Measurements from ENCODE around the gene LRRC31. TPM values are rescaled to one million over a fixed set of nuclear protein-coding genes. Genes with fewer than 3 reads are reported as not detected.

LRRC31 gene
- total RNA-seq, 3 donors from 2014 or later: 16.5 to 63.8 (median 42.6) TPM

DNA sequence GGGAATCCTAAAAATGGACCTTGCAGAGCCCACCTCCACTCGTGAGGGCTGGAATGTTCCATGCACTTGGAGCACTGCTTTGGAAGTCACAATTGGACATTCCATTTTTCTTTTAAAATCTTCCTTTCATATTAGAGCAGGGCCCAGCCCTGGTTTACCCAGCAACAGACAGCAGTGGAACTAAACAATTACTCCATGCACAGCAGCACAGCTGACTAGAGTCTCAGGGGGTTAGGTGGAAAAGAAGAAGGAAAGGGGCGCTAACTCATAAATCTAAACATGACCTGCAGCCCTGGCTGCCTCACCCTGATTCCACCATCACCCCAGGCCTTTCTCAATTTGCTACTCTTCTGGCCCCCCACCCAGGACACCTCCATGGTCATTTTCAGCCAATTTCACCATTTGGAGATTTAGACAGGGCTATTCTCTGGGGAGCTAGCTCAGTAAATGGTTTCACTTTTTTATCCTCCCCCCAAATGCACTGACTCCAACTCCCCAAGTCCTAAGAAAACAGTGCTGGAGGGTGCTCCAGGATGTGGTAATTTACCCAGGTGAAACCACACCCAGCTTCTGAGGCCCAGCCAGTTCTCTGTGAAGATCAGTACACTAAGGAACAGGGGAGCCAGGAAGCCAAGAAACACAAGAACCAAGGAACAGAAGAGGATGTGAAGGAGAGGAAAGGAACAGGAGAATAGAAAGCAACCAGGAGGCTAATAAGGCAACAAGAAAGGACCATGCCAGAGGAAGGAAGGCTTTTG lies 1.6 kb upstream of the LRRC31 start:
- peaks cover 12% of the 10 kb centered on the region for H3K4me1 ChIP-seq (ENCODE audit: low read depth)
- DNase-seq (peak in 2 of 3 donors; percentile 56 to 80), ATAC-seq (peak; percentile 89)
- no peaks in the 10 kb centered on the region for H3K36me3 ChIP-seq (ENCODE audit: low read depth)
- no peaks in the 10 kb centered on the region for H3K9me3 ChIP-seq
- intact Hi-C loops (cut with DNase I, micrococcal nuclease): no loop called here
- no peak for TF ChIP-seq CTCF (IDR thresholded peaks at IDR 0.05)
- no peak overlapping the region for H3K4me3 ChIP-seq

GRCh38 chr3:169868369-169868768 lies 1.4 kb downstream of the LRRC31 start:
- ATAC-seq: no peak
- DNase-seq: no peak
- no peak overlapping the region for H3K4me3 ChIP-seq
- TF ChIP-seq CTCF (IDR thresholded peaks at IDR 0.05): no peak
- no peaks in the 10 kb centered on the region for H3K36me3 ChIP-seq (ENCODE audit: low read depth)
- no peaks in the 10 kb centered on the region for H3K9me3 ChIP-seq
- peaks cover 39% of the 10 kb centered on the region for H3K4me1 ChIP-seq (ENCODE audit: low read depth)
- intact Hi-C loops (cut with DNase I, micrococcal nuclease): no loop called here

GRCh38 chr3:169867584-169868210 lies 2.0 kb downstream of the LRRC31 start:
- intact Hi-C loops (cut with DNase I, micrococcal nuclease): no loop called here
- no peak for TF ChIP-seq CTCF (IDR thresholded peaks at IDR 0.05)
- Histone ChIP-seq H3K9me3 (no peaks in the 10 kb centered on the region), H3K4me1 (ENCODE audit: low read depth) (peaks cover 39% of the 10 kb centered on the region), H3K4me3 (no peak overlapping the region), H3K36me3 (ENCODE audit: low read depth) (no peaks in the 10 kb centered on the region)
- ATAC-seq: no peak
- DNase-seq: no peak

DNA sequence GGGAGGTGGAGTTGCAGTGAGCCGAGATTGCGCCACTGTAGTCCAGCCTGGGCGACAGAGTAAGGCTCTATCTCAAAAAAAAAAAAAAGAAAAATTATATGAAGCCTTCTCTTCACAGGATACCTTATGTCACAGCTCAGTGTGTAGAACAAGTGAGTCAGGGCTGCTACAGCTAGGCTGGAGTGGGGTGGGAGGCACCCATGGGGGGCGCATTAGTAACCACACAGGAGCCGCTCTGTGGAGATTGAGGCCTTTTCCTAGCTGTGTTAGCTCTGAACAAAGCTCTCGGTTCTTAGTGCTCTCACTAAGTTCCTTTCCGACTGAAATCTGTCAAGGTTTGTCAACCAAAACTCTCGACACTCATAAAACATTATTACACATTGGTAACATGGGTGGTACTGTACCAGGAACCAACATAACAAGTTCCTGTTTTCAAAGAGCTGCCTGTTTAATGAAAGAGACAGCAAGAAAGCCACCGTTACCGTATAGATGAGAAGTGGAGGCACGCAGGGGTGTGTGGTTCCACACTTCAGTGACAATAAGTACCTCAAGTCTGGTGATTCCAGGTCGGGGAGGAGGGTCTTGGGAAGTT lies 4.5 kb downstream of the LRRC31 start:
- intact Hi-C loops (cut with DNase I, micrococcal nuclease): no loop called here
- ATAC-seq (peak; percentile 74), DNase-seq (peak in 1 of 3 donors; percentile 41)
- Histone ChIP-seq H3K4me1 (ENCODE audit: low read depth) (peaks cover 30% of the 10 kb centered on the region), H3K9me3 (no peaks in the 10 kb centered on the region), H3K4me3 (no peak overlapping the region), H3K36me3 (ENCODE audit: low read depth) (no peaks in the 10 kb centered on the region)
- no peak for TF ChIP-seq CTCF (IDR thresholded peaks at IDR 0.05)

GRCh38 chr3:169864270-169864669 lies 5.5 kb downstream of the LRRC31 start:
- no peaks in the 10 kb centered on the region for H3K9me3 ChIP-seq
- intact Hi-C loops (cut with DNase I, micrococcal nuclease): no loop called here
- TF ChIP-seq CTCF (IDR thresholded peaks at IDR 0.05): no peak
- peaks cover 27% of the 10 kb centered on the region for H3K4me1 ChIP-seq (ENCODE audit: low read depth)
- H3K36me3 ChIP-seq (ENCODE audit: low read depth): no peaks in the 10 kb centered on the region
- ATAC-seq (no peak), DNase-seq (no peak)
- H3K4me3 ChIP-seq: no peak overlapping the region
